HG03280 (cell line): Measurements from ENCODE around the gene OR52E2.

ENCODE experiments used
- ATAC-seq: cut with Tn5 transposase; IDR thresholded peaks from one replicate; pipeline ENCODE4 v1.9.1; 2021; ENCODE audit warnings: mild to moderate bottlenecking, moderate library complexity; ENCODE audit not compliant: unreplicated experiment

The OR52E2 gene

GRCh38 chr11:5021996-5022395, 37.4 kb downstream of the OR52E2 start:
- ATAC-seq = no peak

GRCh38 chr11:5013012-5013411, 46.4 kb downstream of the OR52E2 start:
- ATAC-seq = no peak

- no peak for ATAC-seq
These were observed 48.2 kb downstream of the OR52E2 start for GRCh38 chr11:5011254-5011653.
